ENCODE results near the gene MTMR10.

MTMR10 gene

GRCh38 chr15:30919877-30920550, 71.4 kb downstream of the MTMR10 start:
- FAIRE-seq = no peak

- FAIRE-seq = no peak
These were observed 73.1 kb downstream of the MTMR10 start for GRCh38 chr15:30918366-30918765.

GRCh38 chr15:30917675-30918074, 73.8 kb downstream of the MTMR10 start:
- no peak for FAIRE-seq

GRCh38 chr15:30917013-30917412, 74.4 kb downstream of the MTMR10 start:
- no peak for FAIRE-seq

- FAIRE-seq = no peak
These were observed 77.7 kb downstream of the MTMR10 start for GRCh38 chr15:30913761-30914160.

- no peak for FAIRE-seq
These were observed 85.1 kb downstream of the MTMR10 start for GRCh38 chr15:30906366-30906765.

GRCh38 chr15:30905821-30906220, 85.6 kb downstream of the MTMR10 start:
- no peak for FAIRE-seq

- no peak for FAIRE-seq
These were observed 86.6 kb downstream of the MTMR10 start for GRCh38 chr15:30904812-30905211.

- peak; percentile 81 for FAIRE-seq
These were observed 87.8 kb downstream of the MTMR10 start, which contains the start of gene FAN1 for GRCh38 chr15:30903497-30904187. TSS of gene FAN1 (plus strand) at chr15:30903915. CDS start at chr15:30904664, 749 bp downstream.

- FAIRE-seq = no peak
These were observed 89.5 kb downstream of the MTMR10 start for GRCh38 chr15:30901889-30902288.

GRCh38 chr15:30896211-30896606, 95.2 kb downstream of the MTMR10 start:
- FAIRE-seq = no peak

GRCh38 chr15:30895461-30896210, 95.8 kb downstream of the MTMR10 start:
- no peak for FAIRE-seq

- no peak for FAIRE-seq
These were observed 102.2 kb downstream of the MTMR10 start for GRCh38 chr15:30889196-30889595.
